SK-N-SH (cell line): ENCODE data around the gene IDH3A. TPM values are rescaled to one million over a fixed set of nuclear protein-coding genes. Genes with fewer than 3 reads are reported as not detected.

ENCODE experiments used
- CTCF ChIA-PET: fragments of 300-600, 350-600 bp; formaldehyde crosslinking; extraction: SDS; loops from one replicate; lab custom pipeline; 2021; lab: Yijun Ruan, JAX
- POLR2A ChIA-PET: fragments of 350-600 bp; sonication (Branson Sonifier 250); formaldehyde crosslinking; extraction: SDS; loops from one replicate; lab custom pipeline; 2020; ENCODE audit warnings: antibody characterized with exemption, inconsistent platforms; lab: Yijun Ruan, JAX
- DNase-seq: peaks from one replicate; pipeline ENCODE4 v3.0.0; 2012
- H2AFZ ChIP-seq: fragments of 200-600 bp; sonication (generic); 2 replicates; pipeline ENCODE4 v1.8.1; 2016; ENCODE audit warnings: antibody characterized with exemption, mild to moderate bottlenecking, low read depth
- H3F3A ChIP-seq: fragments of 200-600 bp; sonication (generic); replicated peaks from 2 replicates; pipeline ENCODE3; 2016; ENCODE audit warnings: antibody characterized with exemption, mild to moderate bottlenecking; ENCODE audit not compliant: insufficient read depth
- H3K27ac ChIP-seq, 2 experiments: fragments of 200-500 bp in 1 of 2; fragments of 200-600 bp in 1 of 2; sonication (Bioruptor generic) in 1 of 2; sonication (generic), shearing (Covaris generic) in 1 of 2; 2 replicates each; pipeline versions ENCODE4 v1.5.1 to v1.6.1; 2014 to 2016; ENCODE audit warnings: low read depth in 2 of 2, inconsistent platforms in 1 of 2, low read length in 1 of 2, mild to moderate bottlenecking in 1 of 2, mixed read lengths in 1 of 2
- H3K27me3 ChIP-seq: fragments of 200-600 bp; sonication (generic), shearing (Covaris generic); 2 replicates; pipeline ENCODE4 v1.6.1; 2016; ENCODE audit warnings: mixed run types; ENCODE audit not compliant: insufficient read depth
- H3K36me3 ChIP-seq, 2 experiments: fragments of 200-500 bp in 1 of 2; fragments of 200-600 bp in 1 of 2; sonication (Bioruptor generic) in 1 of 2; sonication (generic) in 1 of 2; replicated peaks in 1 of 2; 2 replicates each; pipeline versions ENCODE3 to v1.5.1; 2014 to 2016; ENCODE audit warnings: low read length in 1 of 2, mild to moderate bottlenecking in 1 of 2; ENCODE audit not compliant: insufficient read depth in 2 of 2, control insufficient read depth in 1 of 2
- H3K4me1 ChIP-seq, 2 experiments: fragments of 200-500 bp in 1 of 2; fragments of 200-600 bp in 1 of 2; sonication (Bioruptor generic) in 1 of 2; sonication (generic), shearing (Covaris generic) in 1 of 2; 2 replicates each; pipeline versions ENCODE4 v1.5.1 to v1.6.1; 2014 to 2016; ENCODE audit warnings: low read depth in 1 of 2, low read length in 1 of 2, mixed run types in 1 of 2; ENCODE audit not compliant: insufficient read depth in 2 of 2, control insufficient read depth in 1 of 2
- H3K4me2 ChIP-seq: fragments of 200-600 bp; sonication (generic), shearing (Covaris generic); 2 replicates; pipeline ENCODE4 v1.6.1; 2017; ENCODE audit warnings: mixed run types
- H3K4me3 ChIP-seq, 2 experiments: fragments of 200-500 bp in 1 of 2; fragments of 200-600 bp in 1 of 2; sonication (Bioruptor generic) in 1 of 2; sonication (generic), shearing (Covaris generic) in 1 of 2; 2 replicates each; pipeline versions ENCODE4 v1.5.1 to v1.8.1; 2014 to 2016; ENCODE audit warnings: low read depth in 2 of 2, inconsistent platforms in 1 of 2, low read length in 1 of 2, mild to moderate bottlenecking in 1 of 2, mixed read lengths in 1 of 2, moderate library complexity in 1 of 2
- H3K79me2 ChIP-seq: fragments of 200-600 bp; sonication (generic); 2 replicates; pipeline ENCODE4 v1.8.1; 2017; ENCODE audit warnings: mild to moderate bottlenecking; ENCODE audit not compliant: insufficient read depth
- H3K9ac ChIP-seq: fragments of 200-600 bp; sonication (generic); 2 replicates; pipeline ENCODE4 v1.6.1; 2017; ENCODE audit warnings: mixed run types
- H3K9me2 ChIP-seq: fragments of 200-600 bp; sonication (generic); 2 replicates; pipeline ENCODE4 v1.6.1; 2017; ENCODE audit warnings: mixed run types
- H3K9me3 ChIP-seq: fragments of 200-600 bp; sonication (generic); 2 replicates; pipeline ENCODE4 v1.6.1; 2017; ENCODE audit warnings: mixed run types, mild to moderate bottlenecking, moderate library complexity
- H4K20me1 ChIP-seq: fragments of 200-600 bp; sonication (generic); 2 replicates; pipeline ENCODE4 v1.6.1; 2017; ENCODE audit warnings: mild to moderate bottlenecking, mixed run types; ENCODE audit not compliant: insufficient read depth
- CTCF ChIP-seq: fragments of 200-600 bp; sonication (generic); IDR thresholded peaks from 2 replicates; pipeline ENCODE4 v1.6.1; 2017; ENCODE audit warnings: antibody characterized with exemption, mild to moderate bottlenecking, moderate library complexity
- ELF1 ChIP-seq: IDR thresholded peaks from 2 replicates; pipeline ENCODE4 v1.4.0; 2012
- EP300 ChIP-seq, 2 experiments: IDR thresholded peaks; 2 replicates each; pipeline versions ENCODE4 v1.4.0 to v1.6.1; 2012; ENCODE audit warnings: borderline replicate concordance in 1 of 2, low read depth in 1 of 2, low read length in 1 of 2
- EZH2phosphoT487 ChIP-seq: fragments of 200-600 bp; sonication (generic); IDR thresholded peaks from 2 replicates; pipeline ENCODE4 v1.6.1; 2017; ENCODE audit warnings: low read depth, mixed run types, mild to moderate bottlenecking, antibody characterized with exemption, moderate library complexity, borderline replicate concordance
- FOSL2 ChIP-seq: IDR thresholded peaks from 2 replicates; pipeline ENCODE4 v1.4.0; 2012; ENCODE audit warnings: low read depth, mild to moderate bottlenecking, moderate library complexity, borderline replicate concordance
- FOXJ3 ChIP-seq: sonication (generic); formaldehyde crosslinking; IDR thresholded peaks from 2 replicates; pipeline ENCODE4 v1.5.1; 2020; ENCODE audit warnings: mild to moderate bottlenecking, missing genetic modification reagents
- FOXM1 ChIP-seq: IDR thresholded peaks from 2 replicates; pipeline ENCODE4 v1.4.0; 2012; ENCODE audit warnings: low read depth, mild to moderate bottlenecking
- GABPA ChIP-seq: IDR thresholded peaks from 2 replicates; pipeline ENCODE4 v1.4.0; 2012; ENCODE audit warnings: low read depth, mild to moderate bottlenecking
- GATA2 ChIP-seq: sonication (generic); formaldehyde crosslinking; IDR thresholded peaks from 2 replicates; pipeline ENCODE4 v1.5.0; 2020; ENCODE audit warnings: mild to moderate bottlenecking, missing genetic modification reagents
- MEF2A ChIP-seq: IDR thresholded peaks from 2 replicates; pipeline ENCODE4 v1.4.0; 2012; ENCODE audit warnings: low read depth, borderline replicate concordance
- MXI1 ChIP-seq: IDR thresholded peaks from 2 replicates; pipeline ENCODE4 v1.6.1; 2012; ENCODE audit warnings: mild to moderate bottlenecking, low read depth, low read length, improper control_type of control experiment
- PBX3 ChIP-seq: IDR thresholded peaks from 2 replicates; pipeline ENCODE4; 2012
- RAD21 ChIP-seq: IDR thresholded peaks from 2 replicates; pipeline ENCODE4 v1.6.1; 2012; ENCODE audit warnings: mild to moderate bottlenecking, low read length
- RCOR1 ChIP-seq: fragments of 150-350 bp; IDR thresholded peaks from 2 replicates; pipeline ENCODE4 v1.6.1; 2017; ENCODE audit warnings: antibody characterized with exemption, low read length
- REST ChIP-seq: IDR thresholded peaks from 2 replicates; pipeline ENCODE4 v1.6.1; 2012; ENCODE audit warnings: mild to moderate bottlenecking, low read depth, low read length, moderate library complexity
- RFX5 ChIP-seq: IDR thresholded peaks from 2 replicates; pipeline ENCODE4 v1.6.1; 2012; ENCODE audit warnings: mild to moderate bottlenecking, improper control_type of control experiment, low read length
- RXRA ChIP-seq: IDR thresholded peaks from 2 replicates; pipeline ENCODE4 v1.4.0; 2012; ENCODE audit warnings: low read depth, mild to moderate bottlenecking, borderline replicate concordance
- TAF1 ChIP-seq: IDR thresholded peaks from 2 replicates; pipeline ENCODE4 v1.6.1; 2012; ENCODE audit warnings: low read depth, mild to moderate bottlenecking, low read length, moderate library complexity, borderline replicate concordance
- TEAD4 ChIP-seq: IDR thresholded peaks from 2 replicates; pipeline ENCODE4 v1.4.0; 2012; ENCODE audit warnings: mild to moderate bottlenecking, borderline replicate concordance; ENCODE audit not compliant: insufficient read depth
- USF1 ChIP-seq: IDR thresholded peaks from 2 replicates; pipeline ENCODE4 v1.4.0; 2012; ENCODE audit warnings: low read depth, borderline replicate concordance
- YY1 ChIP-seq: IDR thresholded peaks from 2 replicates; pipeline ENCODE4 v1.4.0; 2012; ENCODE audit warnings: low read depth, mild to moderate bottlenecking
- ZBTB33 ChIP-seq: IDR thresholded peaks from 2 replicates; pipeline ENCODE4 v1.4.0; 2012; ENCODE audit warnings: low read depth, borderline replicate concordance
- WGBS: methylation state at CpG from one replicate; pipeline ENCODE4 v1.1.6; 2017; ENCODE audit warnings: low lambda C conversion rate; 5-methylcytosine and 5-hydroxymethylcytosine counted together
- polyA plus RNA-seq, 3 experiments: library from polyadenylated mRNA; depleted of rRNA; stranded (reverse); fragments of >200 nt; gene quantifications; 2 replicates each; pipeline ENCODE4 v1.2.3, GENCODE V29; 2012

The IDH3A gene
- polyA plus RNA-seq, 1 of the 3 experiments (the other 2 are of a cell fraction) = 33.2 TPM

GRCh38 chr15:78131295-78132061, 17.7 kb upstream of the IDH3A start, which contains the start of gene CIB2:
Gene CIB2, minus strand, starts transcription at chr15:78131445. Its CDS starts 230 bp downstream, at chr15:78131215.
- Histone ChIP-seq H3F3A (peaks cover 6% of the 10 kb centered on the region), H3K9me3 (no peaks in the 10 kb centered on the region), H3K27ac (peak within 1 kb of the TSS; percentile 48 to 74), H4K20me1 (no peaks in the 10 kb centered on the region), H2AFZ (peak within 1 kb of the TSS; percentile 96), H3K9me2 (no peaks in the 10 kb centered on the region), H3K4me2 (peak within 1 kb of the TSS; percentile 98), H3K4me1 (peaks cover 0 to 7% of the 10 kb centered on the region in 2 experiments; a peak in 1 of 4 replicates), H3K36me3 (no peaks in the 10 kb centered on the region), H3K27me3 (no peaks in the 10 kb centered on the region), H3K79me2 (no peaks in the 10 kb centered on the region), H3K4me3 (peak within 1 kb of the TSS; percentile 68 to 81), H3K9ac (peak within 1 kb of the TSS; percentile 81)
- CTCF ChIA-PET = interaction anchor here (0.6 to 8.4 kb wide), 25 partner anchors 10 to 471 kb away, joined by 3 to 72 read pairs (median 4); partner anchors contain the start of genes IDH3A and SKIC8
- 2% methylated on average over 23 of the region's 79 CpGs for WGBS
- POLR2A ChIA-PET = interaction anchor here (0.7 to 2.0 kb wide), 4 partner anchors 16 to 620 kb away, joined by 3 to 9 read pairs (median 3); partner anchors contain the start of gene IDH3A
- peak; percentile 99 for DNase-seq
- TF ChIP-seq FOXM1 (no peak), USF1 (no peak), PBX3 (no peak), GABPA (peak; percentile 61), RFX5 (no peak), CTCF (peak; percentile 57), REST (no peak), TEAD4 (no peak), EP300 (IDR thresholded peaks at IDR 0.05; ENCODE audit: borderline replicate concordance in 1 of 2, low read depth in 1 of 2, low read length in 1 of 2) (peak in 1 of 2 experiments; percentile 10; a peak in 1 of 4 replicates), TAF1 (no peak), GATA2 (no peak), MXI1 (0 out of 2 replicates have a peak, but pooled peaks have one; percentile 18), FOSL2 (no peak), FOXJ3 (CRISPR knock-in tag) (no peak), EZH2phosphoT487 (no peak), MEF2A (no peak), RAD21 (peak; percentile 62), RXRA (no peak; the same call in 1 of the 2 replicates), ELF1 (peak; percentile 27; the same call in 1 of the 2 replicates), ZBTB33 (no peak), RCOR1 (peak; percentile 15; the same call in 1 of the 2 replicates), YY1 (0 out of 2 replicates have a peak, but pooled peaks have one; percentile 14)
